ENCODE measurements around the gene LHFPL6. TPM values are rescaled to one million over a fixed set of nuclear protein-coding genes. Genes with fewer than 3 reads are reported as not detected.

Gene LHFPL6
- total RNA-seq, 4 donors from 2014 or later, result 1.8 to 14.2 (median 9.0) TPM

GRCh38 chr13:39297664-39298171, 305.3 kb downstream of the LHFPL6 start:
- no peak overlapping the region for H3K27ac ChIP-seq
- H3K27me3 ChIP-seq, result no peaks in the 10 kb centered on the region
- H3K4me3 ChIP-seq, result no peak overlapping the region
- TF ChIP-seq CTCF (IDR thresholded peaks at IDR 0.05) (no peak), POLR2A (IDR thresholded peaks at IDR 0.05) (no peak)
- no peaks in the 10 kb centered on the region for H3K4me1 ChIP-seq
- no peak for DNase-seq
- H3K9me3 ChIP-seq, result peaks cover 0 to 7% (median 2%) of the 10 kb centered on the region in 4 donors
- no peaks in the 10 kb centered on the region for H3K36me3 ChIP-seq

- Histone ChIP-seq H3K4me1 (no peaks in the 10 kb centered on the region), H3K27me3 (no peaks in the 10 kb centered on the region), H3K9me3 (peaks cover 0 to 7% (median 2%) of the 10 kb centered on the region in 4 donors), H3K36me3 (no peaks in the 10 kb centered on the region), H3K4me3 (no peak overlapping the region), H3K27ac (no peak overlapping the region)
- DNase-seq, result no peak
- TF ChIP-seq POLR2A (IDR thresholded peaks at IDR 0.05) (no peak), CTCF (IDR thresholded peaks at IDR 0.05) (no peak)
Observed at GRCh38 chr13:39297023-39297422, 306.0 kb downstream of the LHFPL6 start.

DNA sequence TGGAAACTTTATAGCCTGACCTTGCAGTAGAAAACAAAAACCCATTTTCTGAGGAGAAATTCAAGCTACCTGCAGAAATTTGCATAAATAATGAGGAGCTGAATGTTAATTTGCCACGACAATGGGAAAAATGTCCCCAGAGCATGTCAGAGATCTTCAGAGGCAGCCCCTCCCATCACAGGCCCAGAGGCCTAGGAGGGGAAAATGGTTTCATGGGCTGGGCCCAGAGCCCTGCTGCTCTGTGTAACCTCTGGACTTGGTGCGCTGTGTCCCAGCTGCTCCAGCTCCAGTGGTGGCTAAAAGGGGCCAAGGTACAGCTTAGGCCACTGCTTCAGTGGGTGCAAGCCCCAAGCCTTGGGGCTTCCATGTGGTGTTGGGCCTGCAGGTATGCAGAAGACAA, 306.8 kb downstream of the LHFPL6 start:
- no peak for DNase-seq
- no peaks in the 10 kb centered on the region for H3K36me3 ChIP-seq
- H3K27ac ChIP-seq, result no peak overlapping the region
- no peaks in the 10 kb centered on the region for H3K4me1 ChIP-seq
- no peak overlapping the region for H3K4me3 ChIP-seq
- H3K9me3 ChIP-seq, result peaks cover 0 to 7% (median 2%) of the 10 kb centered on the region in 4 donors
- no peak for TF ChIP-seq CTCF (IDR thresholded peaks at IDR 0.05)
- no peak for TF ChIP-seq POLR2A (IDR thresholded peaks at IDR 0.05)
- H3K27me3 ChIP-seq, result no peaks in the 10 kb centered on the region

Other genes with a start within 250 kb of the LHFPL6 start
- 10 to 100 TPM; 11.1 to 61.9 (median 21.5) TPM for gene COG6, start 52.5 kb upstream of the LHFPL6 start, total RNA-seq

All from Peyer's patch (tissue), 4 donors.